Medulla oblongata (tissue), 1 donor: Measurements from ENCODE around the gene CARD11.

ENCODE experiments used
- DNase-seq: peaks from one replicate; pipeline ENCODE4 v3.0.0-alpha.2; 2015; ENCODE audit errors: extremely low spot score

The CARD11 gene

DNA sequence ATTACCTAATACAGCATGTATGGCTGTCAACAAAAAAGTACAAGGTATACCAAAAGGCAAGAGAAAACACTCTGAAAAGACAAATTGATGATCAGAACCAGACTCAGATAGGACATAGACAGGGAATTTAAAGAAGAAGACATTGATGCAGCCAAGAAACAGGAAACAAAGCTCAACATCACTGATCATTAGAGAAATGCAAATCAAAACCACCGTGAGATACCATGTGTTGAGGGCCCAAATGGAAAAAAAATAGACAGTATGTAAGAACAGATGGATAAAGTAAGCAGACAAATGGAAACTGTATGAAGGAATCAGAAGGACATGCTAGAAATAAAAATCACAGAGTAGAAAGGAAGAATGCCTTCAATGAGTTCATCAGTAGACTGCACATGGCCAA, 23.3 kb downstream of the CARD11 start:
- DNase-seq = no peak

DNA sequence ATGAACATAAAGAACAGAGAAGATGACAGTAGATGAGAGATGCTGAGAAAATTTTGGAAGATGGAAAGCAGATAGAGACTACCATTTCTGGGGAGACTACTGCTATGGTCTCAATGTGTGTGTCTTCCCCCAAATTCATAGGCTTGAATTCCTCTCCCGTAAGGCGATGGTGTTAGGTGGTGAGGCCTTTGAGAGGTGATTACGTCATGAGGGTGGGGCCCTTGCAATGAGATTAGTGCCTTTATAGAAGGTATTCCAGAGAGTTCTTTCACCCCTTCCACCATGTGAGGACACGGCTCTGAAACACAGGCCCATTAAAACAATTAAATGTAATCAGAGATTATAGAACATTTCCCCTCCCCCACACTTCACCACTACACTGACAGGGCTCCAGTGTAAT, 23.9 kb downstream of the CARD11 start:
- no peak for DNase-seq

DNA sequence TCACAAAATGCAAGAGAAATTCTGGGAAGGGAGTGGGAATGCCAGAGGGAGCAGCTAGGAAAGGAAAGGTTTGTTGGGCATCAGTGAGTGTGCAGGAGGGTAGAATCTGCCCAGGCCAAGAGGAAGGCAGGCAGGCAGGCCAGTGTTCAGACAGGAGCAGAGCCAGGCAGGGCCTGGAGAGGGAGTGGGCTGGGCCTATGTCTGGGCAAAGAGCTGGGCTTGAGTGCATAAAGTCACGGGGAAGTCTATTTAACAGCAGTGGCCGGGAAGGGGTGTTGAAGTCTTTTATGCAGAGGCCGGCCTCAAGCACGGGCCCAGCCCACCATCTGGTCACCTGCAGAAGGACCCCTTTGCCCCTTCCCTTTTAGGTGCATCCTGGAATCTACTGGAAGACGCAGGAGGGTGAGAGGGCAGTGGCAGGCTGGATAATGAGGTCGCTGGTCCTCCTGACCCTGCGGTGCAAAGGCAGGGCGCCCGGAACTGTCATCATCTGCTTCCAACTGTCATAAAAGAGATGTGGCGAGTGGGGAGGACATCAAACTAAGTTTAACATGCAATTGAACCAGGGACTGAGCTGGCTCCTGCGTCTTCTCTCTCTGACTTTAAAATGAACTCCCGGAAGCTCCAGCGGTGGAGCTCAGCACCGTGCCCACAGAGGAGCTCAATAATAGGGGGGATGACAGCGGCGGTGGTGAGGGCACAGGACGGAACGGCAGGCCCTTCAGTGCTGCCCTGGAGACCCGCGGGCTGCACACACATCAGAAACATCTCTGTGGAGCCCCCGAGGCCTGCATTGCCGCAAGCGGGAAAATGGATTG, 29.5 kb downstream of the CARD11 start:
- no peak for DNase-seq

DNA sequence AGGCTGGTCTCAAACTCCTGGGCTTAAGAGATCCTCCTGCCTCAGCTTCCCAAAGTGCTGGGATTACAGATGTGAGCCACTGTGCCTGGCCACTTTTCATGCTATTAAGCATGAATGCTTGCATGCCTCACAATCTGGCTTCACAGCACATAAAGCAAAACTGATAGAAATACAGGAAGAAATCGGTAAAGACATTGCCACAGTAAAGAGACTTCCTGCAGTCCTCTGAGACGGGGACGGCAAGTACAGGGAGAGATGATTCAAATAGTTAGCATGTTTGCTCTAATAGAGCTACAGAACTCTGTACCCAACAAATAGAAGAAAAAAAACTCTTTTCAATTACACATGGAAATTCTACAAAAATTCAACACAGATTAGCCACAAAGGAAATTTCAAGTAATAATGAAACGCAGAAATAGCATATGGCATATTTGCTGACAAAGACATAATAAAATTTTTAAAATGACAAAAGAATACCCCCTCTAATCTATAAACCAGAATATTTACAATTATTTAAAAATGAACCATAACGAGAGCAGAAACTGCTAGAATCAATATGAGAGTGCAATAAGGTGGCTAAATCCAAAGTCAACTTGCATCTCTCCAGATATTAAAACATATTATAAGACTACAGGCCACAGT, 32.3 kb downstream of the CARD11 start:
- DNase-seq = no peak

DNA sequence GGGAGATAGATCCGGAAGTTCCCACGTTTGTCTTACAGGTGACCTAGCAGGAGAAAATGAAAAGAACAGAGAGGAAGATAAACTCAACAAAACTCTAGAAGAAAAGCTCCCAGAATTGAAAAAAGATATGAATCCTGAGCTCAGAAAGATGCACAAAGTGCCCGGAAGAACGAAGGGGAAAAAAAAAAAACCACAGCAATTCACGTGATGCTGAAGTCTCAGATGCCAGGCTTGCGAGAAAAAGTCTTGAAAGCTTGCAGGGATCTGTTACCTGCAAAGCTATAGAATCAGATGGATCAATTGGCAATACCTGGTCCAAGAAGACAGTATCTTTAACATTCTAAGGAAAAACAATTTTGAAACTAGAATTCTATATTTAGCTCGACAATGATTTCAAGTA, 33.5 kb downstream of the CARD11 start:
- no peak for DNase-seq

DNA sequence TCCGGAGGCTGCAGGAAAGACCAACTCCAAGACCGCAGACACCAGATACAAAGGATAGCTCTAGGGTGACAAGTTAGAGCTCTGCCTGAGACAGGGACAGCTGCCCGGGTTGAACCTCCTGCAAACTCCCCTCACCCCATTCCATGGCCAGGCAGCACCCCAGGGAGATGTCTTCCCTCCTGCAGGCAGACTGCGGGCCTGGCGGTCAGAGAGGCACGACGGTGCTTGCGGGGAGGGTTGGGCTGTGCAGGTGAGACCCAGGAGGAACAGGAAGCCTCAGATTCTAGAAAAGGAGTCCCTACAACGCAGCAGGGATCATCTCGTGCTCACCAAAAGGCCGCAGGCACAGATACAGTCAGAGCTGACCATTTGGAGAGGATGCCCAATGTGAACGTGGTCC, 34.6 kb downstream of the CARD11 start:
- no peak for DNase-seq

DNA sequence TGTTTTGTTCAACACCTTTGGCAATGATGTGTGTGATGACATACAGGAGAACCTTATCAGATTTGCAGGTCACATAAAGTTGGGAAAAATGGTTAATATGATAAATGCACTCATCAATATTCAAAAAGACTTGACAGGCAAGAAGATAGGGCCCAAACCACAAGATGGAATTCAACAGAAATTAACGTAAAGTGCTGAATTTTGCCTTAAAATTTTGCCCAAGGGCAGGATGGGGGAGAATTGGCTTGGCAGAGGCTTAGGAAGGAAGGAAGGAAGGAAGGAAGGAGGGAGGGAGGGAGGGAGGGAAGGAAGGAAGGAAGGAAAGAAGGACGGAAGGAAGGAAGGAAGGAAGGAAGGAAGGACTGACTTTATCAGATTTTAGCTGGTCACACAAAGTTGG, 35.3 kb downstream of the CARD11 start:
- DNase-seq = no peak

DNA sequence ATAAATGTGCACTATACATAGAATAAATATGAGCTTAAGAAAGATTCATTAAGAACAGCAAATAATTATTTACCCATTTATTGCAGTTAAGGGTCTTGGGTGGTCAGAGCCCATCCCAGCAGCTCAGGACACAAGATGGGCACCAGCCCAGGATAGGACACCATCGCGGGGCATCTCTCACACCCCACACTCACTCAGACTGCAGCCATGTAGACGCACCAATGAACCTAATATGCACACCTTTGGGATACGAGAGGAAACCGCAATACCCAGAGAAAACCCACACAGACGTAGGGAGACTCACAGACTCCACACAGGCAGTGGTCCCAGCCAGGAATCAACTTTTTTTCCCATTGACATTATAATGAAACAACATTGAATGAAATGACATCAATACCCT, 36.0 kb downstream of the CARD11 start:
- DNase-seq = no peak

DNA sequence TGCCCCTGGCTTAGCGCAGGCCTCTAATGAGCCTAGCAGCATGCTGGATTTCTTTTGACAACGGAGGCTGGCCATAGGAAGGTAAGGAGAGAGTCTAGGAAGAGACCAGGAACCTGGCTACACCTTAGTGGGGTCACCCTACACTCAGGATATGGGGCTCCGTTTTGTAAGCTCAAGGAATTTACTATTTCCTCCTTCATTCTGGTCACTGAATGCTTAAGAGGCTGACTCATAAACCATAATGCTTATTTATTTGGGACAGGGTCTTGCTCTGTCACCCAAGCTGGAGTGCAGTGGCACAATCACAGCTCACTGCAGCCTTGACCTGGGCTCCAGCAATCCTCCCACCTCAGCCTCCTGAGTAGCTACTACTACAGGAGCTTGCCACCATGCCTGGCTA, 38.4 kb downstream of the CARD11 start:
- no peak for DNase-seq

DNA sequence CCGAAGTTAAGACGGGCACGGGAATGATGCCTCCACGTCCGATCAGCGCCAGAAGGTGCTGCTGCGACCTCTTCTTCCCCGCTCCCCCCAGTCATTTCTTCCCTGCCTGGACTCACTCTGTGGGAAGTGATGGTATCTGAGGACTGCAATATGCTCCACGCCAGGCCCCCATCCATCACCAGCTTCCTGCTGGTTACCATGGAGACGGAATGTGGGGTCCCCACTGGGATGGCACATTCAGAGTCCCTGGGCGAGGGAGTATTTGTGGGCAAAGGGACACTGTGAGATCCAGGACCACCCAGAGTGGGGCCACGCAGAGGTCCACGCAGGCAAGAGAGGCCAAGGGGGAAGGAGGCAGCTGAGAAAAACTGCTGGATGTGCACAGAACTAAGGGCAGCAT, 39.7 kb downstream of the CARD11 start:
- no peak for DNase-seq

DNA sequence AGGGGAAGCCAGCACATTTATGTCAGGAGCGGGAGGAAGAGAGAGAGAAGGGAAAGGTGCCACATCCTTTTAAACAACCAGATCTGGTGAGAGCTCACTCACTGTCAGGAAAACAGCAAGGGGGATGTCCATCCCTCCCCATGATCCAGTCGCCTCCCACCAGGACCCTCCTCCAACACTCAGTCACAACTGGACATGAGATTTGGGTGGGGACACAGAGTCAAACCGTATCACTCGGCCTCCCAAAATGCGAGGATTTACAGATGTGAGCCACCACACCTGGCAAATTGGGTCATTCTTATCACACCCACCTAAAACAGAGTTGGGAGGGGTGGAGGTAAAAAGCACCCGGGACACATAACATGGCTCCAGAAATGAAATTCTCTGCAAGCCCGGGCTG, 41.0 kb downstream of the CARD11 start:
- no peak for DNase-seq

DNA sequence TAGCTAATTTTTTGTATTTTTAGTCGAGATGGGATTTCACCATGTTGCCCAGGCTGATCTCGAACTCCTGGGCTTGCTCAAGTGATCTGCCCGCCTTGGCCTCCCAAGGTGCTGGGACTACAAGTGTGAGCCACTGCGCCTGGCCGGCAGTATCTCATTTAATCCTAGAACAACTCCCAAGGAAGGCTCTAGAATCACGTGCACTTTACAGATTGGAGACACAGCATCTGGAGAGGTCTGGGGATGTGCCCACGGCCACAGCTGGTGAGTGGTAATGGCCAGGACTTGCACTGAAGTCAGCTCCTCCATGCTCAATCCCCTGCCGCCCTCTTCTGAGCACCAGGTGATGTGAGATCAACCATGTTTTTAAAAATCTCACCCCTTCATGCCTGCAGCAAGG, 43.1 kb downstream of the CARD11 start:
- DNase-seq = no peak

DNA sequence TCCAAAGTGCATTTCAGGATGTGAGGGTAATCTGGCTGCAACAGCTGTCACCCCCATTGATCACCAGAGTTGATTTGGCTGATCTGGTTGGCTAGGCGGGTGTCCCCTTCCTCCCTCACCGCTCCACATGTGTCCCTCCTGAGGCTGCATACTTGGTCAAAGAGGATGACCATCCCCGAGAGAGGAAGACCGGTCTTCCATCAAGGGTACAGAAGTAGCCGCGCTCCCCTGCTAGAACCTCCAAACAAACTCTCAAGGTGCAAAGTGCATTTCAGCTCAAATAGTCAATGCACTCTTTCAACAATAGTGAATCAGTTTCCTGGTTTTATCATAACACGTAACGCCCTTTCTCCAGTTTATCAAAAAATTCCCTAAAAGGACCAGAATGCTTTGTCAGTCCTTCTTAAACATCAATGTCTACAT, 44.6 kb downstream of the CARD11 start:
- DNase-seq = no peak

DNA sequence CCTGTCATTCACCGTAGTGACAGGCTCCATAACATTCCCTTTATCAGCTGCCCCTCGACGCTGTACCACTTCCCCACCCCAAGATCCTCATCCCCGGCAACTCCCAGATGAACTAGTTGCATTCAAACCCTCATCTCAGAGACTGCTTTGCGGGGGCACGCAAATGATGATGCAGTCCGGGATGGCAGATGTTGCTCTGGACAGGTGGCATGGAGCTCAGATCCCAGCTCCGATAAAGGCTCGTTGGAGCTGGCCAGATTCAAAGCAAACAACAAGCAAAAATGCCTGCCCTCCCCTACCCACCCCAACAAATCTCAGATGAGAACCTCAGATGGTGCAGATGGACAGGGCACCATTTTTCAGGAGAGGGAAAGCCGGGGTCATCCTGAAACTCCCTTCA, 46.7 kb downstream of the CARD11 start:
- no peak for DNase-seq

DNA sequence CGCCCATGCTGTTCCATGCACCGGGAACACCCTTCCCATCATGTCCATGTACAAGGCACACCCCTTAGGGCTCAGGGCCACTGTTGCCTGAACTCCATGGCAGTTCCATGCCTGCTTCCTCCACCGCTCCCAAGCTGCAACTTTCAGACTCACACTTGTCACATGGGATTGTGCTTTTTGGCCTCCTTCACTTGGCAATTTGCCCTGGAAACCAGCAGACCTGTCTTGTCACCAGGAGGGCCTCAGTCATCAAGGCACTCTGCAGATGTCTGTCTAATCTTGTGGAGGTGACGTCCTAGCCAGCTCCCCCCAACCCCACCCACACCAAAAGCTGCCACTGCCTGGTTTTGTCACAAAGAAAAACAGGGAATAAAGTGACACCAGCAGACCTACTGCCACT, 47.5 kb downstream of the CARD11 start:
- no peak for DNase-seq

DNA sequence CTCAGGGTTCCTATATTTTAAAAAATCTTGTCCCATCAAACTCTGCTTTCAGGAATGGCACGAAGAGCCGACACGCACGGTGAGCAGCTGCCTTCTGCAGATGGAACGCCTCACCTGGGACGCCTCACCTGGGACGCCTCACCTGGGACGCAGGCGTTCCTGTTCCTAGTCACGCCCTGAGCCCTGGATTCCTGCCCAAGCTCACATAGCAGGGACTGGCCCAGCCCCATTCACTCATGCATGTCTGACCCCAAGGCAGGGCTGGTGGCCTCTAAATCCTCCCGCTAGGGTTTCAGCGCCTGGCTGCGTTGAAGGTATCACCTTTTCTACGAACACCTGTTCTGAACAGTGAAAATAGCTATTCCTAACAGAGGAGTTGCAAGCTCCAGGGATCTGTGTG, 49.8 kb downstream of the CARD11 start:
- DNase-seq = no peak

DNA sequence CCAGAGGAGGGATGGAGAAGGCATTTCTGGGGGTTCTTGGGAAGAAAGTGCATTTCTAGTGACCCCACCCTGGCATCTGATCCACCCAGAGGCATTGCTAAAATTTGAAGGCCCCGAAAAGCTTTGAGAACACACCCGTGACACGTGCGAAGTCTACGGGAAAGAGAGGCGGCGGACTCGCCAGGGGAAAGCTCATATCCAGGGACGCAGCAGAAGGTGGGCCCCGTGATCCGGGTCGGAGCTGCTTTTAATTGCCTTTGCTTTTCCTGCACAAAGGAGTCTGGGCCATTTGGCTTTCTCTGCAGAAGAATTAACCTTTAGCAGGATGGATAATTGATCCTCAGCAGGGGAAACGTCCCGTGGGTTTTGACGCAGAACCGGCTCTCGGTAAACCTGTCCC, 50.3 kb downstream of the CARD11 start:
- DNase-seq = no peak

DNA sequence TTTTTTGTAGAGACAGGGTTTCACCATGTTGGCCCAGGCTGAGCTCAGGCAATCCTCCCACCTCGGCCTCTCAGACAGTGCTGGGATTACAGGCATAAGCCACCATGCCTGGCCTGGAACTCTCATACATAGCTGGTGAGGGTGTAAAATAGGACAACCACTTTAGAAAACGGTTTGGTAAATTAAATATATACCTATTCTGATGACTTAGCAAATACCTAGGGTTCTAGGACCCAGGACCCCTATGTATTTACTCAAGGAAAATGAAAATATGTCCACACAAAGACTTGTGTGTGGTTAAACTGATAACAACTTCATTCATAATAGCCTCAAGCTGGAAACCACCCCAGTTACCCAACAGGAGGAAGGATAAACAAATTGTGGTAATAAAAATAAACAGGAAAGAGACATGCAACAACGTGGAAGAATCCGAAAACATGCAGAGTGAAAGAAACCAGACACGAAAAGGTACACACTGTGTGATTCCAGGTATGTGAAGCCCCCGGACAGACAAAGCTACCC, 52.7 kb downstream of the CARD11 start:
- no peak for DNase-seq

DNA sequence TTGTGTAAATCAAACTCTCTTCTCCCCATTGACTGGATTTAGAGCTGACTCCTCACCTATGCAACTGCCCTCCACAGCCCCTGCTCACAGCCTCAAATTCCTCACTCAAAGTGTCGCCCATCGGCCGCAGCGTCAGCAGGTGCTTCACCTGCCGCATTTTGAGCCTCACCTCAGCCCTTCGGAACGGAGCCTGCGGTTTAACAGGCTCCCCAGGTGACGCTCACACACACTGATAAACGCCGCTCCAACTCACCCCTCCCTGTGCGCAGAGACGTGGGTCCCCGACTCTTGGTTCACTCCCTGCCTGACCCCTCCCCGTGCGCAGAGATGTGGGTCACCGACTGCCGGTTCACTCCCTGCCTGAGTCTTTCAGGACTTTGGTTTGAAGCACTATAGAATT, 57.1 kb downstream of the CARD11 start:
- DNase-seq = no peak

DNA sequence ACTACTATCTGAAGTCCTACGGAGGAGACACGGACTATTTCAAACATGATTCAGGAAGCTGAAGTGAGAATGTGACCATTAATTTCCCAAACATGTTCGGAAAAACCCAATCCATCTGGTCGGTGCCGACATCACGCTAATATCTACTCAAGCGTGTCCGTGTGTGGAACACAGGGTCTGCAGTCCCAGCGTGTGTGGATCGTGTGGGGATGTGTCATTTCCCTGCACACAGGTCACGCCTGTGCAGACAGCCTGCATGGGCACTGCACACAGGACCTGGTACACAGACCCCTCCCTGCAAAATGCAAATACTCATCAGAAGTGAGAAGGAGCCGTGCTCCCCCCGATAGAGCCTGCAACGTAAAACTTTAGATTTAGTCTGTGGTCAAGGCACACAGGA, 57.8 kb downstream of the CARD11 start:
- DNase-seq = no peak

DNA sequence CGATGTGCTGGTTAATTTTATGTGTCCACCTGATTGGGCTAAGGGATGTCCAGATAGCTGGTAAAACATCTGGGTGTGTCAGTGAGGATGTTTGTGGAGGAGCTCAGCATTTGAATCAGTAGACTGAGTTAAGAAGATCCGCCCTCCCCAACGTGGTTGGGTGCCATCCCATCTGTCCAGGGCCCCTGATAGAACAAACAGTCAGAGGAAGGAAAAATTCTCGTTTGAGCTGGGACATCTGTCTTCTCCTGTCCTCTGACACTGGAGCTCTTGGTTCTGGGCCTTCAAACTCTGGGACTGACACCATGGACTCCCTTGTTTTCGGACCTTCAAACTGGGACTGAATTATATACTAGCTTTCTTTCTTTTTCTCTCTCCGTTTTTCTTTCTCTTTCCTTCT, 59.6 kb downstream of the CARD11 start:
- no peak for DNase-seq

DNA sequence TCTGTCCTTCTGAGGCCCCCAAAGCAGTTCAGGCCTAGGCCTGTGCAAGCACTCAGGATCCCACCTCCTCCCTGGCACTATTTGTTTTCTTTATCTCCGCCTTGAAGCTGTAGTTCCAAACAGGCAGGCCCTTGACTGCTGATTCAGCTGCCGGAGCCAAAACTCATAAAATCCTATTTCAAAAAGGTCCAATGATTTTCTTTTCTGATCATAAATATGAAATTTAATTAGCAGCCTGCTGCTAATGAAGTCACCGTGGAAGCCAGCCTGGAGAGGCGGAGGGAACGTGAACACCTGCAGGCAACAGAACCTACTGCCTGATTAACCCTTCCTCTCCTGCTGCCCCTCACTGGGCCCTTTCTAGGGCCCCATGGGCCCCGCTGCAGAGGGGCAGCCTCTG, 60.1 kb downstream of the CARD11 start:
- no peak for DNase-seq

DNA sequence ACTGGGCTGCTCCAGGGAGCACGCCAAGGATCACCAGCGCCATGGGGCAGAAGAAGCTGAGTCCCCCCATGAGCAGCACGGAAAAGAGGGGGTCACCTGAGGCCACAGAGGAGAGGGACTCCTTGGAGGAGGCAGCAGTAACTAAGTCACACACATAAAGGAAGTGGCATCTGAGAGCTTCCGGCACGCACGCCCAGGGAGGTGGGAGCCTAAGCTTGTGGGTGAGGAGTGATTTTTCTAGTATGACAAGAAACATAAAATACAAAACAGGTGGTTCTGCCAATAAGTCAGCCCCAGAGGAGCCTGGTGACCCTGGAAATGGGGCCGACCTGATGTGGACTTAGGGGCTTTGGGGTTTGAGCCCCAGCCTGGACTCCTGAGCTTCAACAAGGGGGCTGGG, 60.8 kb downstream of the CARD11 start:
- DNase-seq = no peak
